SU-DHL-6 (cell line): Measurements from ENCODE around the gene SLC25A42.

Source experiments
- EZH2phosphoT487 ChIP-seq: fragments of 200-600 bp; sonication (generic), shearing (Covaris generic); conservative IDR thresholded peaks from 2 replicates; pipeline ENCODE4 v1.6.1; 2018; ENCODE audit warnings: mild to moderate bottlenecking, antibody characterized with exemption, low read length, moderate library complexity, mixed read lengths
- TF ChIP-seq, protein P1 (sequence below): fragments of 200-600 bp; sonication (generic); IDR thresholded peaks from one replicate; pipeline ENCODE4 v1.5.1; 2017; ENCODE audit warnings: antibody characterized with exemption, mild to moderate bottlenecking, low read length, moderate library complexity; ENCODE audit not compliant: insufficient read depth, poor library complexity, severe bottlenecking

DNA sequence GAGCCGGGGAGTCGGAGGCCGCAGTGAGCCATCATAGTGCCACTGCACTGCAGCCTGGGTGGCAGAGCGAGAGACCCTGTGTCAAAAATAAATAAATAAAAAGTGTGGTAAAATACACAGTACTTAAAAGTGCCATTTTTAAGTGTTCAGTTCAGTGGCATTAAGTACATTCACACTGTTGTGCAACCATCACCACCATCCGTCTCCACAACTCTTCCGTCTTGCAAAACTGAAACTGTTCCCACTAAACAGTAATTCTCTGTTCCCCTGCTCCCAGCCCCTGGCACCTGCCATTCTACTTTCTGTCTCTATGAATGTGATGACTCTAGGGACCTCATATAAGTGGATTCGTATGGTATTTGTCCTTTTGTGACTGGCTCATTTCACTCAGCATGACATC is 13.3 kb downstream of the SLC25A42 start:
- TF ChIP-seq, protein P1, sequence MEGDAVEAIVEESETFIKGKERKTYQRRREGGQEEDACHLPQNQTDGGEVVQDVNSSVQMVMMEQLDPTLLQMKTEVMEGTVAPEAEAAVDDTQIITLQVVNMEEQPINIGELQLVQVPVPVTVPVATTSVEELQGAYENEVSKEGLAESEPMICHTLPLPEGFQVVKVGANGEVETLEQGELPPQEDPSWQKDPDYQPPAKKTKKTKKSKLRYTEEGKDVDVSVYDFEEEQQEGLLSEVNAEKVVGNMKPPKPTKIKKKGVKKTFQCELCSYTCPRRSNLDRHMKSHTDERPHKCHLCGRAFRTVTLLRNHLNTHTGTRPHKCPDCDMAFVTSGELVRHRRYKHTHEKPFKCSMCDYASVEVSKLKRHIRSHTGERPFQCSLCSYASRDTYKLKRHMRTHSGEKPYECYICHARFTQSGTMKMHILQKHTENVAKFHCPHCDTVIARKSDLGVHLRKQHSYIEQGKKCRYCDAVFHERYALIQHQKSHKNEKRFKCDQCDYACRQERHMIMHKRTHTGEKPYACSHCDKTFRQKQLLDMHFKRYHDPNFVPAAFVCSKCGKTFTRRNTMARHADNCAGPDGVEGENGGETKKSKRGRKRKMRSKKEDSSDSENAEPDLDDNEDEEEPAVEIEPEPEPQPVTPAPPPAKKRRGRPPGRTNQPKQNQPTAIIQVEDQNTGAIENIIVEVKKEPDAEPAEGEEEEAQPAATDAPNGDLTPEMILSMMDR: no peak
- no peak for TF ChIP-seq EZH2phosphoT487
